Cardiac fibroblast (primary cell): ENCODE results near the gene DELE1.

Source experiments
- DNase-seq, 2 donors: peaks; one replicate each; pipeline versions ENCODE4 v3.0.0 to v3.0.0-alpha.2; 2010; ENCODE audit warnings: low read depth in 2 of 2
- H3K4me3 ChIP-seq, 2 donors: replicated peaks in 1 of 2; 1 replicate in 1 of 2; 2 replicates in 1 of 2; pipeline ENCODE4 v1.5.1; 2011; ENCODE audit warnings: low read depth in 2 of 2, low read length in 2 of 2, mild to moderate bottlenecking in 2 of 2, moderate library complexity in 1 of 2
- TF ChIP-seq, protein P1 (sequence below): IDR thresholded peaks from one replicate; pipeline ENCODE4 v1.5.1; 2011; ENCODE audit warnings: low read depth, mild to moderate bottlenecking, low read length, inconsistent platforms

Gene DELE1

DNA sequence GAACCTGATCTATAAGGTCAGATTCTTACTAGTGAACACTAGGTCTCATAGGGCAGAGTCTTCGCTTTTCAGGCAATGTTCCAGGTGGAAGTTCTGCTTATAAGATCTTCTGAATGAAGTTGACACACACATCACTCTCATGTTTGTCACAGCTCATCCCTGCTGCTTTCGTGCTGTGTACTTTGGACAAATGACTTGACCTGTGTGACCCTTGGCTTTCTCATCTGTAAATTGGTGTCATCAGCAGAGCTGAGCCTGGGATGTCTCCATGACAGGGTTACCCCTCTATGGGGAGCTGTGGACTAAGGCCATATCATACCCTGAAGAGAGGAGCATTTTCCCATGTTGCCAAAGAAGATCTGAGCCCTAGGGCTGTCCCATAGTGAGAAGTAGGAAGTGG lies 2.8 kb downstream of the DELE1 start:
- TF ChIP-seq, protein P1, sequence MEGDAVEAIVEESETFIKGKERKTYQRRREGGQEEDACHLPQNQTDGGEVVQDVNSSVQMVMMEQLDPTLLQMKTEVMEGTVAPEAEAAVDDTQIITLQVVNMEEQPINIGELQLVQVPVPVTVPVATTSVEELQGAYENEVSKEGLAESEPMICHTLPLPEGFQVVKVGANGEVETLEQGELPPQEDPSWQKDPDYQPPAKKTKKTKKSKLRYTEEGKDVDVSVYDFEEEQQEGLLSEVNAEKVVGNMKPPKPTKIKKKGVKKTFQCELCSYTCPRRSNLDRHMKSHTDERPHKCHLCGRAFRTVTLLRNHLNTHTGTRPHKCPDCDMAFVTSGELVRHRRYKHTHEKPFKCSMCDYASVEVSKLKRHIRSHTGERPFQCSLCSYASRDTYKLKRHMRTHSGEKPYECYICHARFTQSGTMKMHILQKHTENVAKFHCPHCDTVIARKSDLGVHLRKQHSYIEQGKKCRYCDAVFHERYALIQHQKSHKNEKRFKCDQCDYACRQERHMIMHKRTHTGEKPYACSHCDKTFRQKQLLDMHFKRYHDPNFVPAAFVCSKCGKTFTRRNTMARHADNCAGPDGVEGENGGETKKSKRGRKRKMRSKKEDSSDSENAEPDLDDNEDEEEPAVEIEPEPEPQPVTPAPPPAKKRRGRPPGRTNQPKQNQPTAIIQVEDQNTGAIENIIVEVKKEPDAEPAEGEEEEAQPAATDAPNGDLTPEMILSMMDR, result no peak
- no peak for DNase-seq

GRCh38 chr5:141928051-141928450 lies 4.4 kb downstream of the DELE1 start:
- DNase-seq, result no peak
- TF ChIP-seq, protein P1, result no peak
- no peak overlapping the region for H3K4me3 ChIP-seq

More for the DNA sequence above, 2.8 kb downstream of the DELE1 start:
- H3K4me3 ChIP-seq, result no peak overlapping the region

DNA sequence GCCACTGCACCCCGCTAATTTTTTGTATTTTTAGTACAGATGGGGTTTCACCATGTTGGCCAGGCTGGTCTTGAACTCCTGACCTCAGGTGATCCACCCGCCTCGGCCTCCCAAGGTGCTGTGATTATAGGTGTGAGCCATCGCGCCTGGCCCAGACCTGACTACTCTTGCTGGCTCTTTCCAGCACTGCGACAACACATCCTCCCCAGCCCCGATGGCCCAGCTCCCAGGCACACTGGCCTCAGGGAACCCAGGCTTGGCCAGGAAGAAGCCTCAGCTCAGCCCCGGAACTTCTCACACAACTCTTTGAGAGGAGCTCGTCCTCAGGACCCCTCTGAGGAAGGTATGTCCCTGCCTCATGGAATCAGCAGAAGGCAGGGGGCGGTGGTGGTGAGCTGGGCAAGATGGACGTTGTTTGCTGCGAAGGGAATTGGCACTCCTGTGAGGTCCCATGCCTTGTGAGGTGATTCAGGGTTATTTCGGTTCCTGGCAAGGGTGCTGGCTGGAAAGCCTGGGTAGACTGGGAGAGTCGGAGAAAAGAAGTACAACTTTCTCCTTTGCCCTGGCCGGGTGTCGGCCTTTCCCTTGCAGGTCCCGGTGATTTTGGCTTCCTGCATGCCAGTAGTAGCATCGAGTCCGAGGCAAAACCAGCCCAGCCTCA lies 5.9 kb downstream of the DELE1 start:
- TF ChIP-seq, protein P1, result no peak
- no peak for DNase-seq

DNA sequence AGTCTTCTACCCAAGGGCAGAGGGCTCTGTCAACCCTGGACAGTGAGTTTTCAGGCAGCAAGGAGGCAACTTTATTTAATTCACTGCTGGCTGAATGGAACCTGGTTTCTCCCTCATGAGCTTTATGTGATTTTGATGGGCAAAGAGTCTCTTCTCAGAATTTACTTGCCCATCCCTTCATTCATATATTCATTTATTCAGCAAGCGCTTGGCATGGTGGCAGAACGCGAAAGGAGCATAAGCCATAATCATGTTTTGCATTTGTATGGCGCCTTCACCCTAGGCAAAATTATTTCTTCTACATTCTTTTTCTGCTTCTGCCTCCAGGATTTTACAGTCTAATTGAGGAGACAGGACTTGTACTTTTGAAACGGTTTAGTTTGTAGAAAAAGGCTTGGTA lies 8.0 kb downstream of the DELE1 start:
- DNase-seq, result no peak
- H3K4me3 ChIP-seq, result no peak overlapping the region
- TF ChIP-seq, protein P1, result no peak

More for the DNA sequence above, 5.9 kb downstream of the DELE1 start:
- no peak overlapping the region for H3K4me3 ChIP-seq

GRCh38 chr5:141933151-141933550 lies 9.5 kb downstream of the DELE1 start:
- no peak overlapping the region for H3K4me3 ChIP-seq
- DNase-seq, result no peak
- TF ChIP-seq, protein P1, result no peak

- TF ChIP-seq, protein P1, result no peak
- H3K4me3 ChIP-seq, result no peak overlapping the region
- peak in 1 of 2 donors; percentile 41 for DNase-seq
Observed at GRCh38 chr5:141934099-141934844, 10.6 kb downstream of the DELE1 start.

DNA sequence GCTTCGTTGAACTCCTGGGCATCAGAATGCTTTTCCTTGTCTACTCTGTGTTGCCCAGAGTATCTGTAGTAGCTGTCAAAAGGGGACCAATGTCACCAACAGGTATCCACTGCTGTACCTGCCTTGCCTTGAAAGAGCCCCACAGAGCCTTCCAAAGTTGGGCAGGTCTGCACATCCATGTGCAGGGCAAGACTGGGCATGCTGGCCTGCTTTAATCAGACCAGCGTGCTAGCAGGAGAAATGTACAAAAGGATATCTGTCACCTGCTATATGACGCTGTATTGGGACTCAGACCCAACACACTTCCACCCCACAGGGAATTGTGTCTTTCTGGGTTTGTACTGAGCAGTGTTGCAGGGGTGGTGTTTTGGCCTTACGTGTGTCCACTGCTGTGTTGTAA lies 11.9 kb downstream of the DELE1 start:
- no peak for DNase-seq
- H3K4me3 ChIP-seq, result no peak overlapping the region
- TF ChIP-seq, protein P1, result no peak
